Endothelial cell of umbilical vein (primary cell): ENCODE measurements around the gene DNAJC24.

Experiments used
- POLR2A ChIP-seq: IDR thresholded peaks from 2 replicates; pipeline ENCODE4 v1.6.1; 2012; ENCODE audit warnings: low read depth, mild to moderate bottlenecking, control low read depth, low read length
- POLR2AphosphoS5 ChIP-seq: IDR thresholded peaks from 2 replicates; pipeline ENCODE4 v1.6.1; 2012; ENCODE audit warnings: low read depth, mild to moderate bottlenecking, control low read depth, low read length, moderate library complexity; ENCODE audit not compliant: insufficient read depth
- TF ChIP-seq, protein P1 (sequence below), 2 donors: IDR thresholded peaks; 1 replicate in 1 of 2; 2 replicates in 1 of 2; pipeline ENCODE4 v1.5.1; 2011; ENCODE audit warnings: low read length in 2 of 2, mild to moderate bottlenecking in 2 of 2, moderate library complexity in 2 of 2, control low read depth in 1 of 2, inconsistent platforms in 1 of 2, low read depth in 1 of 2; ENCODE audit not compliant: insufficient read depth in 1 of 2; ENCODE audit errors: extremely low read depth in 1 of 2

DNA sequence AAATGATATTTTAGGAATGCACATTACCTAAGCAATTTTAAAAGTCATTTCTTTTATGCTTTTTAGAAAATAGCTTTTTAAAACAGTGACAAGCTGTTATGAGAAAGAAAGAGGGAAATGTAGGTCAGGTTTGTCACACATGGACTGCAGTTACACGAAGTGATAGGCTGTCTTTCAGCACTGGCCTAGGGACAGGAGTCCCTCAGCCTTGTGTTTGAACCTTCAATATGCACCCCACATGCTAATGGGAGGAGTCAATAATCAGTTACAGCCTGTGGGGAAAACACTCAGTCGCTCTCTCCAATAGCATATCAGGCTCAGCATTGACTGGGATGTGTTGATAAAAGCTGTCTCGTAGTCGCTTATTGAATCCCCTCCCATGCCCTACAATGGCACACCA lies 45.8 kb downstream of the DNAJC24 start:
- TF ChIP-seq POLR2A (no peak), POLR2AphosphoS5 (no peak)
- TF ChIP-seq, protein P1, sequence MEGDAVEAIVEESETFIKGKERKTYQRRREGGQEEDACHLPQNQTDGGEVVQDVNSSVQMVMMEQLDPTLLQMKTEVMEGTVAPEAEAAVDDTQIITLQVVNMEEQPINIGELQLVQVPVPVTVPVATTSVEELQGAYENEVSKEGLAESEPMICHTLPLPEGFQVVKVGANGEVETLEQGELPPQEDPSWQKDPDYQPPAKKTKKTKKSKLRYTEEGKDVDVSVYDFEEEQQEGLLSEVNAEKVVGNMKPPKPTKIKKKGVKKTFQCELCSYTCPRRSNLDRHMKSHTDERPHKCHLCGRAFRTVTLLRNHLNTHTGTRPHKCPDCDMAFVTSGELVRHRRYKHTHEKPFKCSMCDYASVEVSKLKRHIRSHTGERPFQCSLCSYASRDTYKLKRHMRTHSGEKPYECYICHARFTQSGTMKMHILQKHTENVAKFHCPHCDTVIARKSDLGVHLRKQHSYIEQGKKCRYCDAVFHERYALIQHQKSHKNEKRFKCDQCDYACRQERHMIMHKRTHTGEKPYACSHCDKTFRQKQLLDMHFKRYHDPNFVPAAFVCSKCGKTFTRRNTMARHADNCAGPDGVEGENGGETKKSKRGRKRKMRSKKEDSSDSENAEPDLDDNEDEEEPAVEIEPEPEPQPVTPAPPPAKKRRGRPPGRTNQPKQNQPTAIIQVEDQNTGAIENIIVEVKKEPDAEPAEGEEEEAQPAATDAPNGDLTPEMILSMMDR (IDR thresholded peaks at IDR 0.05; ENCODE audit: extremely low read depth in 1 of 2, insufficient read depth in 1 of 2, low read depth in 1 of 2, low read length in 2 of 2) = no peak
